BJ (cell line): ENCODE results near the gene PROSER1. TPM values are rescaled to one million over a fixed set of nuclear protein-coding genes. Genes with fewer than 3 reads are reported as not detected.

Experiments used
- CTCF ChIA-PET: fragments of 350-600 bp; formaldehyde crosslinking; extraction: SDS; loops from one replicate; lab custom pipeline; 2021; ENCODE audit warnings: antibody characterized with exemption, inconsistent platforms; lab: Yijun Ruan, JAX
- POLR2A ChIA-PET: fragments of 300-600 bp; sonication (Branson Sonifier 250); formaldehyde crosslinking; extraction: SDS; loops from one replicate; lab custom pipeline; 2021; ENCODE audit warnings: antibody characterized with exemption; lab: Charles Lee
- DNase-seq: peaks from one replicate; pipeline ENCODE4 v3.0.0-alpha.2; 2011; ENCODE audit warnings: low read depth
- H3K27me3 ChIP-seq: 2 replicates; pipeline ENCODE4 v1.6.0; 2011; ENCODE audit warnings: low read length; ENCODE audit not compliant: control insufficient read depth, insufficient read depth
- H3K36me3 ChIP-seq: 2 replicates; pipeline ENCODE4 v1.5.1; 2011; ENCODE audit warnings: low read length; ENCODE audit not compliant: control insufficient read depth, insufficient read depth
- H3K4me3 ChIP-seq: 2 replicates; pipeline ENCODE4 v1.5.1; 2011; ENCODE audit warnings: low read depth, mild to moderate bottlenecking, control low read depth, low read length
- polyA plus RNA-seq: library from polyadenylated mRNA; depleted of rRNA; stranded (reverse); fragments of >200 nt; gene quantifications from 2 replicates; pipeline ENCODE4 v1.2.3, GENCODE V29; 2011
- TF ChIP-seq, protein P1 (sequence below): IDR thresholded peaks from 2 replicates; pipeline ENCODE4 v1.5.1; 2011; ENCODE audit warnings: low read depth, mild to moderate bottlenecking, control low read depth, inconsistent platforms, low read length, moderate library complexity; ENCODE audit not compliant: insufficient read depth

Gene PROSER1
- polyA plus RNA-seq, 1 experiment, result 10.7 TPM

- ChIA-PET POLR2A (no interaction called here), CTCF (interaction anchor here (1.0 to 1.7 kb wide), 3 partner anchors 12 to 564 kb away, joined by 4 to 12 read pairs (median 5); partner anchors contain the start of genes NHLRC3 and PROSER1)
- TF ChIP-seq, protein P1, sequence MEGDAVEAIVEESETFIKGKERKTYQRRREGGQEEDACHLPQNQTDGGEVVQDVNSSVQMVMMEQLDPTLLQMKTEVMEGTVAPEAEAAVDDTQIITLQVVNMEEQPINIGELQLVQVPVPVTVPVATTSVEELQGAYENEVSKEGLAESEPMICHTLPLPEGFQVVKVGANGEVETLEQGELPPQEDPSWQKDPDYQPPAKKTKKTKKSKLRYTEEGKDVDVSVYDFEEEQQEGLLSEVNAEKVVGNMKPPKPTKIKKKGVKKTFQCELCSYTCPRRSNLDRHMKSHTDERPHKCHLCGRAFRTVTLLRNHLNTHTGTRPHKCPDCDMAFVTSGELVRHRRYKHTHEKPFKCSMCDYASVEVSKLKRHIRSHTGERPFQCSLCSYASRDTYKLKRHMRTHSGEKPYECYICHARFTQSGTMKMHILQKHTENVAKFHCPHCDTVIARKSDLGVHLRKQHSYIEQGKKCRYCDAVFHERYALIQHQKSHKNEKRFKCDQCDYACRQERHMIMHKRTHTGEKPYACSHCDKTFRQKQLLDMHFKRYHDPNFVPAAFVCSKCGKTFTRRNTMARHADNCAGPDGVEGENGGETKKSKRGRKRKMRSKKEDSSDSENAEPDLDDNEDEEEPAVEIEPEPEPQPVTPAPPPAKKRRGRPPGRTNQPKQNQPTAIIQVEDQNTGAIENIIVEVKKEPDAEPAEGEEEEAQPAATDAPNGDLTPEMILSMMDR, result no peak
- DNase-seq, result no peak
- Histone ChIP-seq H3K36me3 (no peaks in the 10 kb centered on the region; the same call in none of the 2 replicates), H3K4me3 (no peak overlapping the region), H3K27me3 (no peaks in the 10 kb centered on the region)
Measured at GRCh38 chr13:39049274-39049673, 11.4 kb upstream of the PROSER1 start.

DNA sequence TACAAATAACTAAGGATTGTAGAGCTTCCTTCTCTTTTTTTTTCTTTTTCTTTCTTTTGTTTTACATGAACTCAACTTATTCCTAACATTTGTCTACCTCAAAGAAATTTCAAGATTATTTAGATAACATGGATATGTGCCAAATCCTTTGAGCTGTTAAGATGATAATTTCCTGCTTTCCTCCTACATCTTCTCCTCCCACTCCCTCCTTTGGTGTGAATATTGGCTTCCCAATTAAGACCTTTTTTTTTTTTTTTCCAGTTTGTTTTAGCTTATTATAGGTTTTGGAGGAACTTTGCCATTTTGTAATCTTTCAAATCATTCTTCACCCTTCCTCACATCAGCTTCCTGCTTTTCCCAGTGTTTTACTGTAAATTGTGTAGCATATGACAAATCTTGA lies 10.9 kb upstream of the PROSER1 start:
- CTCF ChIA-PET, result interaction anchor here (1.0 to 1.7 kb wide), 4 partner anchors 11 to 564 kb away, joined by 3 to 12 read pairs (median 4); partner anchors contain the start of genes NHLRC3 and PROSER1
- no peak overlapping the region for H3K4me3 ChIP-seq
- no peaks in the 10 kb centered on the region; the same call in none of the 2 replicates for H3K36me3 ChIP-seq
- TF ChIP-seq, protein P1, result no peak
- POLR2A ChIA-PET, result no interaction called here
- H3K27me3 ChIP-seq, result no peaks in the 10 kb centered on the region
- DNase-seq, result no peak

GRCh38 chr13:39047560-39047959 lies 9.7 kb upstream of the PROSER1 start:
- DNase-seq, result no peak
- POLR2A ChIA-PET, result no interaction called here
- H3K27me3 ChIP-seq, result no peaks in the 10 kb centered on the region
- no peaks in the 10 kb centered on the region; the same call in none of the 2 replicates for H3K36me3 ChIP-seq
- TF ChIP-seq, protein P1, result 0 out of 2 replicates have a peak, but pooled peaks have one; percentile 9
- no peak overlapping the region for H3K4me3 ChIP-seq
- CTCF ChIA-PET, result interaction anchor here (1.2 to 1.7 kb wide), 3 partner anchors 10 to 565 kb away, joined by 3 to 12 read pairs (median 5); partner anchors contain the start of genes NHLRC3 and PROSER1

- Histone ChIP-seq H3K27me3 (no peaks in the 10 kb centered on the region), H3K36me3 (no peaks in the 10 kb centered on the region; the same call in none of the 2 replicates), H3K4me3 (no peak overlapping the region)
- TF ChIP-seq, protein P1, result no peak
- ChIA-PET CTCF (no interaction called here), POLR2A (no interaction called here)
- DNase-seq, result no peak
Measured at GRCh38 chr13:39044536-39044935, 6.6 kb upstream of the PROSER1 start.

GRCh38 chr13:39040206-39040605 lies 2.3 kb upstream of the PROSER1 start:
- ChIA-PET POLR2A (no interaction called here), CTCF (interaction anchor here (1.0 kb wide), 1 partner anchor 573 kb away, joined by 3 read pairs; no protein-coding TSS in a partner anchor)
- H3K36me3 ChIP-seq, result no peaks in the 10 kb centered on the region; the same call in none of the 2 replicates
- H3K27me3 ChIP-seq, result no peaks in the 10 kb centered on the region
- no peak overlapping the region for H3K4me3 ChIP-seq
- DNase-seq, result no peak
- TF ChIP-seq, protein P1, result no peak
